Activated naive CD4-positive, alpha-beta T cell treated with Interleukin-2 at 50 U/mL for 16 hours (primary cell): ENCODE data around the gene B3GAT1.
"Not testable (repeated sequence)": the region's sequence is repeated elsewhere in the genome, so short reads cannot be mapped to it uniquely, and the experiment has no call there.

Experiments used
- DNase-seq: peaks from one replicate; pipeline ENCODE4 v3.0.0-alpha.2; 2020

B3GAT1 gene

GRCh38 chr11:134412203-134413042, at the start of gene B3GAT1:
B3GAT1 (minus strand) TSS chr11:134412242; CDS start chr11:134387659, 24,583 bp downstream.
- peak; percentile 22 for DNase-seq

DNA sequence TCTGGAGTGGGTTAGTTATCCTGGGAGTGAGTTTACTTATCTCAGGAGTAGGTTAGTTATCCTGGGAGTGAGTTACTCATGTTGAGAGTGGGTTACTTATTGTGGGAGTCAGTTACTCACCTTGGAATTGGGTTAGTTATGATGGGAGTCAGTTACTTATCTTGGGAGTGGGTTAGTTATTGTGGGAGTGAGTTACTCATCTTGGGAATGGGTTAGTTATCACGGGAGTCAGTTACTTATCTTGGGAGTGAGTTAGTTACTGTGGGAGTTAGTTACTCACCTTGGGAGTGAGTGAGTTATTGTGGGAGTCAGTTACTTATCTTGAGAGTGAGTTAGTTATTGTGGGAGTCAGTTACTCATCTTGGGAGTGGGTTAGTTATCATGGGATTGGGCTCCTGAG, 49.6 kb upstream of the B3GAT1 start:
- DNase-seq, result no peak

- DNase-seq, result no peak
Observed at GRCh38 chr11:134460881-134461280, 48.8 kb upstream of the B3GAT1 start.

GRCh38 chr11:134460062-134460561, 48.1 kb upstream of the B3GAT1 start:
- no peak for DNase-seq

DNA sequence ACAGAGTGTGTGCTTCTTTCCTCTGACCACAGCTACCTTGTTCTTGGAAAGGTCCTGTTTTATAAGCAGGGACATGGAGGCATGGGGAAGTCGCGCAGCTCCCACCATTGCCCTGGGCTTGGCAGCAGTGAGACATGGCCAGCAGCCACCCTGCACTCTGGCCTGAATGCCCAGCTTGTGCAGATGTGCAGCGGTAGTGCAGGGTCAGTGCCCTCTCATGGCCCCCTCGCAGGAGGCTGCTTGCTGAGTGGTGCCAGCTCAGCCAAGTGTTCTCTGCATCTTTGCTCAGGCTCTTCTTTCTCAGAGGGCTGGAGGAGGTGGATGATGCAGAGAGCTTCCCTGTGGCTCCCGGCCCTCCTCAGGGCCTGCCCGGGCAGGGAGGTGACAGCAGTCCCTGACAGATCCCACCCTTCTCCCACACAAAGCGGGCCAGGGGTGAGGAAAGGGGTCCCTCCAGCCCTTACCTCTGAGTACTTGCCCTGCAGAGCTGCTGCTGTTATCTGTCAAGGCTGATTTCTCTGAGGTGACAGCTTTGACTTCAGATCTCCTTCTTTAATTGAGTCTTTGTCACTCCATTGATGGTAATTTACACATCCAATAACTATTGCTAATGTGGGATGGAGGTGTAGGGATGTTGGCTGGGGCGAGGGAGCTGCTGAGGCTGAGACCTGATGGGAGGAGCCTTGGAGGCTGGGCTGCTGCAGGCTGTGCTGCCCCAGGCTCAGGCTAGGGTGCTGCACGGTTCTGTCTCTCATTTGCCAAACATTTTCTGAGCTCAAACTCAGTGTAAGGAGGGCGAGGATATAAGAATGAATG, 47.4 kb upstream of the B3GAT1 start:
- DNase-seq, result no peak

DNA sequence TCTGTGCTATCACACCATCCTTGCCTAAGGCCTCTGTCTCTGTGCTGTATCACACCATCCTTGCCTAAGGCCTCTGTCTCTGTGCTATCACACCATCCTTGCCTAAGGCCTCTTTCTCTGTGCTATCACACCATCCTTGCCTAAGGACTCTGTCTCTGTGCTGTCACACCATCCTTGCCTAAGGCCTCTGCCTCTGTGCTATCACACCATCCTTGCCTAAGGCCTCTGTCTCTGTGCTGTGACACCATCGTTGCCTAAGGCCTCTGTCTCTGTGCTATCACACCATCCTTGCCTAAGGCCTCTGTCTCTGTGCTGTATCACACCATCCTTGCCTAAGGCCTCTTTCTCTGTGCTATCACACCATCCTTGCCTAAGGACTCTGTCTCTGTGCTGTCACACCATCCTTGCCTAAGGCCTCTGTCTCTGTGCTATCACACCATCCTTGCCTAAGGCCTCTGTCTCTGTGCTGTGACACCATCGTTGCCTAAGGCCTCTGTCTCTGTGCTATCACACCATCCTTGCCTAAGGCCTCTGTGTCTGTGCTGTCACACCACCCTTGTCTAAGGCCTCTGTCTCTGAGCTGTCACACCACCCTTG, 45.5 kb upstream of the B3GAT1 start:
- not testable (repeated sequence) for DNase-seq

DNA sequence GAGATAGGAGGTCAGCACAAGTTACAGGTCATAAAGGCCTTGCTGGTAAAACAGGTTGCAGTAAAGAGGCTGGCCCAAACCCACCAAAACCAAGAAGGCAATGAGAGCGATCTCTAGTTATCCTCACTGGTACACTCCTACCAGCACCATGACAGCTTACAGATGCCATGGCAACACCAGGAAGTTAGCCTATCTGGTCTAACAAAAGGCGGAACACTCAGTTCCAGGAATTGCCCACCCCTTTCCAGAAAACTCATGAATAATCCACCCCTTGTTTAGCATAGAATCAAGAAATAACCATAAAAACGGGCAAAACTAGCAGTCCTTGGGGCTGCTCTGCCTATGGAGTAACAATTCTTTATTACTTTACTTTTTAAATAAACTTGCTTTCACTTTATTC, 43.5 kb upstream of the B3GAT1 start:
- DNase-seq, result no peak

DNA sequence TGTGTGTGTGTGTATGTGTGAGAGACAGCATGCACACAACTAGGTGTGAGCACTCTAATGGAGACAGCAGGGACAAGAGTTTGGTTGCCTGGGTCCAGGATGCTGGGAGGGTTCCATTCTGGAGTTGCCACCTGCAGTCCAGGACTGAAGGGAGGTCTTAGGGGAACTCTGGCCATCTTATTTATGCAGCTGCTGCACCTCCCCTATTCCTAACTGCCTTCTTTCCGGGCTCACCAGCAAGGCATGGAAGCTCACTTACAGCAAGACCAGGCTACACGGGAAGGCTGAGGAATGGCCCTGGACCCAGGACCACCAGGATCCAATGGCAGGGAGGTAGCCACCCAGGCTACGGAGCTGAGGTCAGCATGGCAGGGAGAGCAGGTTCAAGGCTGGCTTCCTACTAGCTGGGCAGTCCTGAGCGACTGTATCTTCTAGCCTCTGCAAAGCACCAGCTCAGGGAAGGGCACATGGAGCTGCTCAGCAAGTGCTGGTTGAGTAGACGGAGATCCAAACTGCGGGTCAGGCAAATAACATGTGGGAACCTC, 42.2 kb upstream of the B3GAT1 start:
- DNase-seq, result no peak

GRCh38 chr11:134453441-134453840, 41.4 kb upstream of the B3GAT1 start:
- no peak for DNase-seq

DNA sequence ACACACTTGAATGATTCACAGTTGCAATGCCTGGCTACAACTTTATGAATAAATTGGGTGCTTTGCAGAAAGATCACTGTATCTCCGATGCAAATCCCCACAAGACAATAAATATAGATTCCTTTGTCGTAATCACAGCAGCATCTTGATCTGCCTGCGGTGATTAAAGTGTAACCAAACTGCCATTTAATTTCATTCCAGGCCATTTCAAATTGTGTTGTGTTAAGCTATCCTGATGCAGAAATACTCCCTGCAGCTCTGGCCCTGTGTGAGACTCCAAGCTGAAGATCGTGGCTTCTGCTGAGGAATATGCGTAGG, 40.8 kb upstream of the B3GAT1 start:
- DNase-seq, result no peak

- DNase-seq, result no peak
Observed at GRCh38 chr11:134452026-134452837, 40.2 kb upstream of the B3GAT1 start.

DNA sequence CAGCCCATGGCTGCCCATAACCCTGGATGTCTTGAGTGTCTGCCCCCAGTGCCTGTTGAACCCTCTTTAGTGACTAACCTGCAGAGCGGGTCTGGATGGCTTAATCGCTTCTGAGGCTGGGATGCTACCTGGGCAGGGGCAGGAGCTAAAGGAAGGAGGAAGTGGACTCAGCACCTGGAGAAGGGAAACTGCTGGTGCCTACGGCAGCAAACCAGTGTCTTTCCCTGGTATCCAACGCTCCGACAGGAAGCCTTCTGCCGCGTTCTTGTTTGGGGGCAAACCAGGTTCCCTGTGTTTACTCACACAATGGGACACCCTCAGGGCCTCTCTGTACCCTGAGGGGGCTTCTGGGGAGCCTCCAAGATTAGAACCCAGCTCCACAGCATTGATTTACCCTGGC, 38.1 kb upstream of the B3GAT1 start:
- DNase-seq, result no peak

DNA sequence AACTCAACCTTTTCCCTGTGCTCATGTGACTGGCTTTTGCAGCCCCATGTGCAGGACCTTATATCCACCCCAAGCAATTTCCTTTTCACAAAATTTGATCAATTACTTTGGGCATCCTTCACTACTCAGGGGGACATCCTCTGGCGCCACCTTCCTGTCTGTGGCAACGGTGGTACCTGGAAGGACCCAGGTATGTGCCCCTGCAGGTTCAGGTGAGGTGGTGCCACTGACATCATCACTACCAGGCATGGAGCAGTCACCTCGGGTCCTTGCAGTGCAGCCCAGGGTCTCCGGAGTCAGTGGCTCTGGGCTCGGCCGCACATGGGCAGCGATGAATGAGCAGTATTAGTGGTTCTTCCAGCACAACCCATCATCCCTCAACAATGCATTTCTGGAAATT, 37.7 kb upstream of the B3GAT1 start:
- no peak for DNase-seq

DNA sequence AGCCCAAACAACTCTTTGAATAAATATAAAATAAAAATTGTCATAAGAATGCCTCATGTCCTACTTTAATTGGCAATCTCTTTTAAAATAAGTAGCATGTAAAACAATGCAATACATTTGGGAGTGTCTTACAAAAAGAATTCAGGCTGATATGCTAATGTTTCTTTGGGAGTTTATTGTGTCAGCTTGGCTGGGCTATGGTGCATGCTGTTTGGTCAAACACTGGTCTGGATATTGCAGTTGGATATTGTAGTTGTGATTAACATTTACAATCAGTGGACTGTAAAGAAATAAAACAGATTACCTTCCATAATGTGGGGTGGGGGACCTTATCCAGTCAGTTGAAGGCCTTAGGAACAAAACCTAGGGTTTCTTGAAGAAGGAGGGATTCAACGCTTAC, 37.0 kb upstream of the B3GAT1 start:
- DNase-seq, result no peak

DNA sequence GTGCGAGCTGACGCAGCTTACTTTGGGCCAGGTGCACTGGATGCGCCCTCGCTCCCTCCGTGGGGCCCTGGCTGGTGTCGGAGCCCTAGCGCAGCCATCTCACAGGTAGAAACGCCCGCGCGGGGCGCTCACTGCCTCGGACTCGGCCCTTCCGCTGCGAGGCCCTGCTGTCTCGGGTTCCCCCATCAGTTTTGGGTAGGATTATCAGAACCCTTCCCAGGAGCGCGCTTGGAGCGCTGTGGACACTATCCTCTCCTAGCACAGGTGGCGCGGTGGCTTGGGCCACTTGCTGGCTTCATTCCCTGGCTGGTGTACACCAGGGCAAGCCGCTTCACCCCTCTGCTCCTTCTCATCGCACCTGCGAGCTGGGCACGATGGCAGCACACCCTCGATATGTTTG, 35.7 kb upstream of the B3GAT1 start:
- DNase-seq, result no peak

DNA sequence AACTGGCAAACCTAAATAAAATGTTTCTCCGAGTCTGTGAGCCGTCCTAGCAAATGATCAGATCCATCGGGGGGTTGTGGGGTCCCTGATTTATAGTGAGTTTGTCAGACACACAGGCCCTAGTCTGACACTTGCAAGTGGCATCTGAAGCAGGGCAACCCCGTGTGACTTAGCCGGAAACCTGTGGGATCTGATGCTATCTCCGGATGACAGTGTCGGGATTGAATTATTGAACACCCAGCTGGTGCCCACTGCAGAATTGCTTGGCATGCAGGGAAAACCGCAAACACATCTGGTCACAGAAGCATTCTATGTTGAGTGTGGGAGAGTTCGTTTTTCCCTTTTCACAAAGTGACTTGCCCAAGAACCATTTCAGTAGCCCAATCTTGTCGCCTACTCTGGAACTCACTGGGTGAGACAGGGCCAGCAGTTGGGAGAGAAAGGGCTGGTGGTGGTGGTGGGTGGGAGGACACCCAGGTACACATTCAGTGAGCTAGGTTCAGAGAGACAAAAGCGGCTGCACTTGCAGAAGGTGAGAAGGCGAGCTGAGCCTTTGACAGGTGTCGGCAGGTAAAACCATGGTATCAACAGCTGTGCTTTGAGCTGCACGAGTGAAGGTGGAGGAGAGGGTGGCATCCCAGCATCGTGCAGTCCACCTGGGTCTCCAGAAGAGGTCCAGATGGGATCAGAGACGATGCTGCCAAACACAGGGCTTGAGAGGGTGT, 33.7 kb upstream of the B3GAT1 start:
- DNase-seq, result no peak

GRCh38 chr11:134444160-134445108, 32.4 kb upstream of the B3GAT1 start:
- peak; percentile 6 for DNase-seq

DNA sequence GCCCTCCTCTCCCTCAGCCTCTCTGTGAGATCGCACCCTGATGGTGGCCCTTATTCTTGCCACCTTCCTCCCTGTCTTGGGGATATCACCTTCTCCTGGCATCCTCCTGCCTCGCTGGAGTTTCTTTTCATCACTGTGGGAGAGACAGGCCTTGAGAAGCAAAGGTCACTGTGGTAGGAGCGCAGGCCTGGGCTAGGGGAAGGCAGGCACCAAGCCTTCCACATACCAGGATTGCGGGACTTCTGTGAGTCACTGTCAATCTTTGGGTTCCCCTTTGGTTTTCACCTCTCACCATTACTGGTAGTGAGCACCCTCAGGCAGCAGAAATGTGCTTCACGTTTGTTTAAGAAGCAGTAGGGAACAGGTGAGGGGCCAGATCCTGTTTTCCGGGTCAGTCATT, 31.2 kb upstream of the B3GAT1 start:
- DNase-seq, result no peak

DNA sequence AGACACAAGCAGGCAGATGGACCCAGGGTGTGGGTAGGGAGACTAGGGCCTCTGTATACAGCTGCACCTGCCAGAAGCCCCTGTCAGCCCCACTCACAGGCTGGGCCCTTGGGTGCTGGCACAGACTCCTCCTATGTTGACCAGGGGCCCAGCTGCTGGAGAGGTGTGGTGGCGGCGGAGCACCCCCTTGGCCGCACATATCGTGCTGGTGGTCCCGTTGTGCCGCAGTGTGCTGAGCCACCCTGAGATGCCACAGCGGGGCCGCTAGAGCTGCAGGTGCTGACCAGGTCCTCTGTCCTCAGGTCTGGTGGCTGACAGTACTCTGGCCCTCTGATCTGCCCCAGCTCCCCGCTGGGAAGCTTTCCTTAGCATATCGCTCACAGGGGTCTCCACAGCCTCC, 30.2 kb upstream of the B3GAT1 start:
- DNase-seq, result no peak

GRCh38 chr11:134441706-134442105, 29.7 kb upstream of the B3GAT1 start:
- no peak for DNase-seq

- DNase-seq, result no peak
Observed at GRCh38 chr11:134441281-134441680, 29.2 kb upstream of the B3GAT1 start.
